CD4-positive, CD25-positive, alpha-beta regulatory T cell (primary cell): ENCODE results near the gene MKNK1. TPM values are rescaled to one million over a fixed set of nuclear protein-coding genes. Genes with fewer than 3 reads are reported as not detected.

Experiments used
- ATAC-seq, 2 donors: fragments of 150-1000 bp; cut with Tn5 transposase; one replicate each; pipeline ENCODE4 v1.10.0; 2021; ENCODE audit warnings: low read depth in 2 of 2, moderate number of reproducible peaks in 2 of 2, moderate library complexity in 1 of 2
- DNase-seq, 3 donors: peaks; one replicate each; pipeline versions ENCODE4 v3.0.0 to v3.0.0-alpha.2; 2012 to 2022; ENCODE audit warnings: mixed read lengths in 1 of 3
- H3K27ac ChIP-seq: one replicate; pipeline ENCODE4 v1.7.0; 2013; ENCODE audit warnings: mild to moderate bottlenecking, low read length; ENCODE audit not compliant: insufficient read depth, poor library complexity, severe bottlenecking
- H3K27me3 ChIP-seq: one replicate; pipeline ENCODE4 v1.7.0; 2013; ENCODE audit warnings: low read length; ENCODE audit not compliant: control insufficient read depth, insufficient read depth
- H3K36me3 ChIP-seq: one replicate; pipeline ENCODE4 v1.7.0; 2013; ENCODE audit warnings: mild to moderate bottlenecking, low read length, moderate library complexity; ENCODE audit not compliant: control insufficient read depth, insufficient read depth
- H3K4me1 ChIP-seq: 2 replicates; pipeline ENCODE4 v1.7.0; 2013; ENCODE audit warnings: mild to moderate bottlenecking, low read length; ENCODE audit not compliant: insufficient read depth, control insufficient read depth, poor library complexity, severe bottlenecking
- H3K4me3 ChIP-seq: one replicate; pipeline ENCODE4 v1.7.0; 2013; ENCODE audit warnings: low read depth, mild to moderate bottlenecking, low read length, moderate library complexity
- H3K9me3 ChIP-seq, 2 experiments: 1 replicate in 1 of 2; 2 replicates in 1 of 2; pipeline ENCODE4 v1.7.0; 2013; ENCODE audit warnings: low read length in 2 of 2, mild to moderate bottlenecking in 1 of 2, moderate library complexity in 1 of 2; ENCODE audit not compliant: control insufficient read depth in 2 of 2
- H3K27ac Mint-ChIP-seq, 3 donors: one replicate each; pipeline ENCODE4 v1.8.0; 2020 to 2022; ENCODE audit warnings: mild to moderate bottlenecking in 3 of 3, mixed read lengths in 3 of 3, moderate library complexity in 2 of 3
- H3K27me3 Mint-ChIP-seq: one replicate; pipeline ENCODE4 v1.8.0; 2022; ENCODE audit warnings: mild to moderate bottlenecking, mixed read lengths
- H3K36me3 Mint-ChIP-seq: one replicate; pipeline ENCODE4 v1.8.0; 2020; ENCODE audit warnings: mixed read lengths
- H3K4me1 Mint-ChIP-seq, 4 donors: one replicate each; pipeline ENCODE4 v1.8.0; 2020 to 2022; ENCODE audit warnings: mixed read lengths in 4 of 4, mild to moderate bottlenecking in 1 of 4
- H3K4me3 Mint-ChIP-seq, 4 donors: one replicate each; pipeline ENCODE4 v1.8.0; 2020 to 2022; ENCODE audit warnings: mild to moderate bottlenecking in 4 of 4, mixed read lengths in 4 of 4, moderate library complexity in 3 of 4
- H3K9me3 Mint-ChIP-seq, 7 donors: one replicate each; pipeline ENCODE4 v1.8.0; 2020 to 2022; ENCODE audit warnings: mixed read lengths in 7 of 7, mild to moderate bottlenecking in 3 of 7, moderate library complexity in 2 of 7
- polyA plus RNA-seq, 4 donors: library from polyadenylated mRNA; unstranded; fragments of 300-500 nt; fragmentation: Illumina TruSeq; gene quantifications; one replicate each; pipeline ENCODE4 v1.2.3, GENCODE V29; 2021
- total RNA-seq: library from RNA; stranded (reverse); gene quantifications from one replicate; pipeline ENCODE4 v1.2.3, GENCODE V29; 2022

MKNK1 gene
- total and polyA plus RNA-seq, 5 donors from 2014 or later: 15.8 to 45.0 (median 16.8) TPM

DNA sequence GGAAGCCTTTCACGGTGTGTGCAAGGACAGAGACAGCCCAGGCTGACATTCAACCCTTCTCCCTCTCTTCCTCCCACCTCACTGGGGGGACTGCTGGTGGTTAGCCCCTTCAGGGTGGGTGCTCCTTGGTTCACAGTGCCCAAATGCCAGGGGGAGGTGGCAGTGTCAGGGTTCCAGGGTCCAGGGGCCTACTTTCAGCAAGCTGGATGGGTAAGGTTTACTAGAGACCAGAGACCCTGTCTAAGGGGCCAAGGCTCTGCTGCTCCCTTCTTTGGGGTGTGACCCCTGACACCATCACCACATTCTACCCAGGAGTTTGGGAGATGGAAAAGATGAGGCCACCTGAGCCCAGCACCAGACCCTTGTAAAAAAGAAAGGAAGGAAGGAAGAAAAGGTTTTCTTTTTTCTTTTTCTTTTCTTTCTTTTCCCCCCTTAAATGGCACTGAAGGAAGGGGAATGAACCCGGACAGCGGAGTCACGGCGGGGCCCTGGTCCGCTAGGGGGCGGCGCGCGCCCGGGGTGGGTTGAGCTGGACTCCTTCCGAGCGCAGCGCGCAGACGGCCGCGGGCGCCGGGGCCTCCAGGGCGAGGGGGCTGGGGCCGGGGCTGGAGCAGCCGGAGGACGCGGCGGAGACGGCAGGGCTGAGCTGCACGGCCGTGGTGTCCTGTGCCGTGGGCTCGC, 71.4 kb downstream of the MKNK1 start:
- Histone ChIP-seq H3K4me1 (peaks cover 11% of the 10 kb centered on the region), H3K4me3 (no peak overlapping the region), H3K9me3 (no peaks in the 10 kb centered on the region), H3K27ac (no peak overlapping the region), H3K36me3 (no peaks in the 10 kb centered on the region), H3K27me3 (no peaks in the 10 kb centered on the region)
- Mint-ChIP-seq H3K36me3 (no peaks in the 10 kb centered on the region), H3K4me1 (peaks cover 10 to 19% (median 15%) of the 10 kb centered on the region in 4 donors), H3K27ac (no peak overlapping the region), H3K27me3 (peaks cover 20% of the 10 kb centered on the region), H3K9me3 (peaks cover 0 to 2% (median 0%) of the 10 kb centered on the region in 7 donors), H3K4me3 (peak overlapping the region in 2 of 4 donors; percentile 46 to 62)
- ATAC-seq (peak; percentile 67 to 77), DNase-seq (peak; percentile 28 to 65 (median 60))

DNA sequence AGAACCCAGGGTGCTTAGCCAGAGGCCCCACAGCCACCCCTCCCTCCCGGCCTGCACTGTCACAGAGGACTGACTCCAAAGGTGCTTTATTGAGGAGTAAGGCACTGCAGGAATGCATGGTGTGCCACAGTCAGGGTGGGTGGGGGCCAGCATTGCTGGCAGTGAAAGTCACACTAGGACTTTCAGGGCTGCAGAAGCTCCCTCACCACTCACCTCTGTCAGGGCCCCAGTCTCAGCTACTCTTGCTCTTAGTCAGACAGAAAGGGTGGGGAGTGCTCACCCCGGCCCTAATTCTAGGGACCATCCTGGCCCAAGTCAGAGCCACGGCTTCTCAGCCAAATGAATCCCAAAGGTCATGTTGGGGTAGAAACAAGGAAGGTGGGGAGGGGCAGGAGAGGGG, 72.0 kb downstream of the MKNK1 start:
- no peaks in the 10 kb centered on the region for H3K9me3 ChIP-seq
- Mint-ChIP-seq H3K9me3 (no peaks in the 10 kb centered on the region), H3K27ac (no peak overlapping the region), H3K27me3 (peaks cover 18% of the 10 kb centered on the region), H3K4me1 (peaks cover 10 to 21% (median 15%) of the 10 kb centered on the region in 4 donors), H3K4me3 (peak overlapping the region in 1 of 4 donors; percentile 62), H3K36me3 (no peaks in the 10 kb centered on the region)
- no peaks in the 10 kb centered on the region for H3K27me3 ChIP-seq
- peaks cover 11% of the 10 kb centered on the region for H3K4me1 ChIP-seq
- no peak overlapping the region for H3K4me3 ChIP-seq
- no peaks in the 10 kb centered on the region for H3K36me3 ChIP-seq
- DNase-seq (peak in 1 of 3 donors; percentile 24), ATAC-seq (no peak)
- no peak overlapping the region for H3K27ac ChIP-seq

DNA sequence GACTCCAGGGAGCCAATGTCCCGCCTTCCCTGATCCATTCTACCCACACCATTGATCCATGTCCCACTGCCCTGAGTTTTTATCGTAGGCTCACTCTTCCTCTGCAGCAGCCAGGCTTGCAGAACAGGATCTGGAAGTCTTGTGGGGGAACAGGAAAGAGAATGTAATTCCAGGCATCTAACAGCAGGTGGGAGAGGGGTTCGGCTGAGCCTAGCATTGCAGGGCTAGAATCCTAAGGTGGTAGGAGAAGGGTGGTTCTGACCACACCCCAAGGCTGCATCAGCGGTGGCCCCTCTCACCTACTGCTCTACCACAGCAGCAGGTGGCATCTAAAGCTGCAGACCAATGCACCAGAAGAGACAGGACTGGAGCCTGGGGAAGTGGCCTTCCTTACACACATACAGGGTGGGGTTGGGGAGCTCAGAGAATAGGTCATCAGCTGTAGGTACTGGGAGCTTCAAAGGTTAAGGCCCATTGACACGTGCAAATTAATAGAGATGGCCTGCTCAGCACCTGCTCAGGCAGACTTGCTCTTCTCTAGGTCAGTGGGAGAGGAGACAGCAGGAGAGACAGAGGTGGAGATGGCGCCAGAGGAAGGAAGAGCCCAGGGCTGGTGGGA, 73.2 kb downstream of the MKNK1 start:
- H3K9me3 Mint-ChIP-seq: no peaks in the 10 kb centered on the region
- Histone ChIP-seq H3K4me3 (no peak overlapping the region), H3K27me3 (no peaks in the 10 kb centered on the region), H3K9me3 (no peaks in the 10 kb centered on the region), H3K4me1 (peaks cover 11% of the 10 kb centered on the region), H3K36me3 (no peaks in the 10 kb centered on the region), H3K27ac (no peak overlapping the region)
- H3K36me3 Mint-ChIP-seq: no peaks in the 10 kb centered on the region
- H3K27ac Mint-ChIP-seq: peak overlapping the region in 1 of 3 donors; percentile 46
- no peak for ATAC-seq
- H3K4me3 Mint-ChIP-seq: peak overlapping the region in 1 of 4 donors; percentile 11
- peaks cover 12% of the 10 kb centered on the region for H3K27me3 Mint-ChIP-seq
- DNase-seq: no peak
- H3K4me1 Mint-ChIP-seq: peaks cover 6 to 20% (median 15%) of the 10 kb centered on the region in 4 donors

DNA sequence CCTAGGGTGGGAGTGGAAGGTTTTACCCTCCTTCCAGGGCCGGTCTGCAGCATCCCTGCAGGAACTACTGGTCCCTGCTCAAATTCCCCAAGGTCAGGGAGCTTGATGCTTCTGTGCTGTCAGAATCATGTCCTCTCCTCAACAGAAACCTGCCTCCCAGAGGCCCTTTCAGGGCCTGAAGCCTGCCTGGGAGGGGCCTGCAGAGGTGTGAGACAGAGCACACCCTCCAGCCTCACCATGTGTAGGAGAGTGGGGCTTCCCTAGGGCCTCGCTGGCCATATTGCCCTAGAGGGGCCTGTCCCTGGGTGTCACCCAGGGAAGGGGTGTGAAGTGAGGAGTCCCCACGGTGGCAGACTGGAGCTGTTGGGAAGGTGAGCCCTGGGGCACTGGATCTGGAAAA, 73.8 kb downstream of the MKNK1 start:
- H3K36me3 ChIP-seq: no peaks in the 10 kb centered on the region
- no peak for DNase-seq
- no peaks in the 10 kb centered on the region for H3K27me3 ChIP-seq
- H3K4me3 ChIP-seq: no peak overlapping the region
- H3K4me1 ChIP-seq: peaks cover 11% of the 10 kb centered on the region
- H3K36me3 Mint-ChIP-seq: no peaks in the 10 kb centered on the region
- H3K9me3 Mint-ChIP-seq: no peaks in the 10 kb centered on the region
- no peak overlapping the region for H3K27ac ChIP-seq
- H3K4me1 Mint-ChIP-seq: peaks cover 6 to 20% (median 15%) of the 10 kb centered on the region in 4 donors
- no peaks in the 10 kb centered on the region for H3K9me3 ChIP-seq
- peaks cover 17% of the 10 kb centered on the region for H3K27me3 Mint-ChIP-seq
- peak overlapping the region in 1 of 3 donors; percentile 77 for H3K27ac Mint-ChIP-seq
- no peak overlapping the region for H3K4me3 Mint-ChIP-seq
- ATAC-seq: no peak

DNA sequence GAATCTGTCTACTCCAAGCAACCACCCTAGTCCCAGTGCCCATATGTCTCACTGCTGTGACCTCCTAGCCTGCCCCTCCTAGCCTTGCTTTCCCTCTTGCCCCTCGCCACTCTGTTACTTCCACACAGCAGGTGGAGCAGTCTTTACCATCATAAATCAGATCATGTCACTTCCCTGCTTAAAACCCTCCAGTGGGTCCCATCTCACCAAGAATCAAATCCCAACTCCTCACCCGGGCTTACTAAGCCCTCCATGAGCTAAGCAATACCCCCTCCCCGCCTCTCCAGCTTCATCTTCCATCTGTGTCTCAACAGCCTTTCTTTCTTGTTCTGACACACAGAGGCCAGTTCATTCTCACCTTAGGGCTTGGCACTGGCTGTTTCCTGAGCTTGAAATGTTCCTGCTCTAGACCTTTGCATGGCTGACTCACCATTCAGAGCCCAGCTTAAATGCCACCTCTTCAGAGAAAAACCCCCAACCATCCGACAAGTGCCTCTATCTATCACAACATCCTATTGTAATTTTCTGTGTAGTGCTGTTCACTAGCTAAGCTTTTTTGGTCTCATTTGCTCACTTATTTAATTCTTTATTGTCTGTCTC, 74.9 kb downstream of the MKNK1 start:
- Histone ChIP-seq H3K4me3 (no peak overlapping the region), H3K27me3 (no peaks in the 10 kb centered on the region), H3K36me3 (no peaks in the 10 kb centered on the region), H3K9me3 (no peaks in the 10 kb centered on the region), H3K27ac (no peak overlapping the region), H3K4me1 (peaks cover 11% of the 10 kb centered on the region)
- peaks cover 6 to 20% (median 15%) of the 10 kb centered on the region in 4 donors for H3K4me1 Mint-ChIP-seq
- DNase-seq: peak in 1 of 3 donors; percentile 72
- peak overlapping the region in 3 of 4 donors; percentile 10 to 58 (median 55) for H3K4me3 Mint-ChIP-seq
- no peaks in the 10 kb centered on the region for H3K9me3 Mint-ChIP-seq
- peaks cover 10% of the 10 kb centered on the region for H3K27me3 Mint-ChIP-seq
- no peaks in the 10 kb centered on the region for H3K36me3 Mint-ChIP-seq
- ATAC-seq: peak in 1 of 2 donors; percentile 24
- H3K27ac Mint-ChIP-seq: peak overlapping the region; percentile 41 to 89 (median 74)

DNA sequence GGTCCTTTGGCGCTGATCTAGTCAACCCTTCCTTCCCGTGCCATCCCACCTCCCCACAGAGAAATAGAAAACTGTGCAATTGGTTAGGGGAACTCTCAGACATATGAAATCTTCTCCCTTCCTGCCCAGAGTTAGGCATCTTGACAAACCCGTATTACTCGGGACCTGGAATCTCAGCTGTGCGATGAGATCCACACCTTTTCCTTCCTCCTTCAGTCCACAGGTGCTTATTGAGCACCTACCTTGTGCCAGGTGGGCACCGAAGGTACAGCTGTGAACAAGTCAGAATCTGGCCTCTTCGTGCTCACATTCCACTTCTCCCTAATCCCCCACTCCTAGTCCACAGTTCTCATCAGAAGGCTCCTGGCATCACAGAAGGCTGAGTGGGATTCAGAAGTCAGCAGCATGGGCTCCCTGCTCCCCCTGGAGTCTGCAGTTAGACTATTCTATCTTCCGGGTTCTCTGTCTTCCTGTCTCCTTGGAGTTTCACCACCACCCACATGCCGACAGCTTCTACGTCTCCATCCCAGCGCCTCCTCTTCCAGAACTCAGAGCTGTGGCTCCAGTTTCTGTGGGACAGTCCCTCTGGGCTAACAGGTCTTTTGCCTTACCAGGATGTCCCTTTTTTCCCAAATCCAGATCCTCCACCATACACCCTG, 75.6 kb downstream of the MKNK1 start:
- H3K9me3 Mint-ChIP-seq: no peaks in the 10 kb centered on the region
- no peak overlapping the region for H3K27ac ChIP-seq
- ATAC-seq: no peak
- peaks cover 10% of the 10 kb centered on the region for H3K27me3 Mint-ChIP-seq
- H3K4me3 Mint-ChIP-seq: peak overlapping the region; percentile 16 to 81 (median 40)
- H3K36me3 Mint-ChIP-seq: no peaks in the 10 kb centered on the region
- H3K4me1 Mint-ChIP-seq: peaks cover 6 to 19% (median 13%) of the 10 kb centered on the region in 4 donors
- H3K9me3 ChIP-seq: no peaks in the 10 kb centered on the region
- DNase-seq: peak in 1 of 3 donors; percentile 29
- H3K36me3 ChIP-seq: no peaks in the 10 kb centered on the region
- peaks cover 7% of the 10 kb centered on the region for H3K4me1 ChIP-seq
- no peak overlapping the region for H3K4me3 ChIP-seq
- peak overlapping the region; percentile 9 to 89 (median 41) for H3K27ac Mint-ChIP-seq
- H3K27me3 ChIP-seq: no peaks in the 10 kb centered on the region

DNA sequence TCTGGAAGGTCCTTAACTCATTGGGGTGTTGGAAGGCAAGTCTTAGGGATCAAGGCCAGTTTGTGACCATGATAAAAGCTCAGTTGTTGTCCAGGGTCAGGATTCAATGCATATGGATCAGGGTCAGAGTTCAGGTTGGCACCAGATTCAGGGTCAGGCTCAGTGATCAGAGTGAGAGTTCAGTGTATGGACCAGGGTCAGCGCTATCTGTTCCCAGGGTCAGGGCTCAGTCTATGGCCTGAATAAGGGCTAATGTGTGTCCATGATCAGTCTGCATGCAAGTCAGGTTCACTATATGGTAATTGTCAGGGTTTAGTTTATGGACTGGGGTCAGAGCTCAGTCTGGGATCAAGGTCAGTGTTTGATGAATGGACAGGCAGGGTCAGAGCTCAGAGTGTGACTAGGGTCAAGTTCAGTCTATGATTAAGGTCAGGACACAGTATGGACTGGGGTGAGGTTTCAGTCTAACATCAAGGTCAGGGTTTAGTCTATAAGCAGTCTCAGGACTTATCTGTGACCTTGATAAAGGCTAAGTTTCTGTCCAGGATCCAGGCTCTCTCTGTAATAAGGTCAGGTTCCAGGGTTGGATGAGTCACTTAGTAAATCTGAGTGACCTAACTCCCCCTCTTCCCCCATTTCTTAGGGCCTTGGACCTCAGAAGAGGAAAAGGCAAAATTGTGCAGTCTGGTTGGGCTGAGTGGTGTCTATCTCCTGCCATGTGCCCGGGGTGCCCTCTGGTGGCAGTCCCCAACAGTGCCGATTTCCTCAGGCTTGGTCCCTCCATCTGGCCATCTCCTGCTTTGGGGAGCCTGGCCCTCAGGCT, 76.4 kb downstream of the MKNK1 start:
- H3K27me3 ChIP-seq: no peaks in the 10 kb centered on the region
- H3K9me3 ChIP-seq: no peaks in the 10 kb centered on the region
- no peak overlapping the region for H3K4me3 ChIP-seq
- no peak overlapping the region for H3K27ac ChIP-seq
- Mint-ChIP-seq H3K36me3 (no peaks in the 10 kb centered on the region), H3K27me3 (peaks cover 10% of the 10 kb centered on the region), H3K4me3 (peak overlapping the region in 2 of 4 donors; percentile 1 to 81), H3K9me3 (no peaks in the 10 kb centered on the region), H3K4me1 (peaks cover 6 to 19% (median 13%) of the 10 kb centered on the region in 4 donors), H3K27ac (peak overlapping the region in 1 of 3 donors; percentile 89)
- DNase-seq: peak; percentile 47 to 75 (median 60)
- H3K4me1 ChIP-seq: peaks cover 5% of the 10 kb centered on the region
- no peaks in the 10 kb centered on the region for H3K36me3 ChIP-seq
- peak in 1 of 2 donors; percentile 49 for ATAC-seq
